Measurements from ENCODE around the gene MYCBP.
"Not testable (repeated sequence)": the region's sequence is repeated elsewhere in the genome, so short reads cannot be mapped to it uniquely, and the experiment has no call there.

The MYCBP gene

GRCh38 chr1:38873027-38873969 is at the start of gene MYCBP:
MYCBP (minus strand) TSS chr1:38873348; CDS start chr1:38873305, 43 bp downstream.
- Histone ChIP-seq H2AFZ (ENCODE audit: low read depth, low read length) (peak within 1 kb of the TSS; percentile 85), H3K4me3 (ENCODE audit: low read length) (peak within 1 kb of the TSS; percentile 86), H3K9me3 (ENCODE audit: low read length) (no peaks in the 10 kb centered on the region), H3K36me3 (ENCODE audit: insufficient read depth, low read length) (no peaks in the 10 kb centered on the region), H3K27me3 (ENCODE audit: insufficient read depth, low read length) (no peaks in the 10 kb centered on the region), H3K4me1 (ENCODE audit: insufficient read depth, low read length) (peaks cover 23% of the 10 kb centered on the region)

DNA sequence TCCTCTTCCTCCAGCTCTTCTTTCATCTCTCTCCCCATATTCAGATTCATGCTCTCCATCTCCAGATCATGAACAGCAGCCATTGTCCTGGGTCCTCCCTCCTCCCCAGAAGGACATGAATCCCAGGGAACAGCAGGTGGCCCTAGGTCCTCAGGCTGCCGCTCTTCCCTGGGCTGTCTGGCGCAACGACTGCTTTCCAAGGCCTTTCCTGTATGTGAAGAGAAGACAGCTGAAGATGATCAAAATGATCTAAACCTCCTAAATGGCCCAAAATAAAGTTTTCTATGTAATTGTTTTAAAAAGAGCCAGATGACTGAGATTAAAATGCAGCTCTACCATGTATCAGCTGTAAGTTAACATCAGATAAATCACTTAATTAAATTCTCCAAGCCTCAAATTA is 46.0 kb upstream of the MYCBP start:
- Histone ChIP-seq H3K36me3 (ENCODE audit: insufficient read depth, low read length) (no peaks in the 10 kb centered on the region), H3K4me3 (ENCODE audit: low read length) (no peak overlapping the region), H3K27me3 (ENCODE audit: insufficient read depth, low read length) (no peaks in the 10 kb centered on the region), H3K4me1 (ENCODE audit: insufficient read depth, low read length) (no peaks in the 10 kb centered on the region), H2AFZ (ENCODE audit: low read depth, low read length) (no peak overlapping the region), H3K9me3 (ENCODE audit: low read length) (no peaks in the 10 kb centered on the region)

- Histone ChIP-seq H3K9me3 (ENCODE audit: low read length) (no peaks in the 10 kb centered on the region), H3K36me3 (ENCODE audit: insufficient read depth, low read length) (no peaks in the 10 kb centered on the region), H3K4me3 (ENCODE audit: low read length) (no peak overlapping the region), H3K4me1 (ENCODE audit: insufficient read depth, low read length) (no peaks in the 10 kb centered on the region), H2AFZ (ENCODE audit: low read depth, low read length) (no peak overlapping the region), H3K27me3 (ENCODE audit: insufficient read depth, low read length) (no peaks in the 10 kb centered on the region)
Observed at GRCh38 chr1:38918568-38918967, 45.4 kb upstream of the MYCBP start.

DNA sequence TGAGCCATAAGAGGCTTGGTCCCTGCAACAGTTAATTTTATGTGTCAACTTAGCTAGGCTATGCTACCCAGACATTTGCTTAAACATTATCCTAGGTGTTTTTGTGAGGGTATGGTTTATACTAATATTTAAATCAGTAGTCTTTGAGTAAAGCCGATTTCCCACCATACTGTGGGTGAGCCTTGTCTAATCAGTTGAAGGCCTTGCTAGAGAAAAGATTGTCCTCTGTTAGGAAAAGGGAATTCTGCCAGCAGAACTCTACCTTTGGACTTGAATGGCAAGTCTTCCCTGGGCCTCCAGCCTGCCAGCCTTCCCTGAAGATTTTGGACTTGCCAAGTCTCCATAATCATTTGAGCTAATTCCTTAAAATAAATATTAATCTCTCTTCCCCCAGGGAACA is 44.6 kb upstream of the MYCBP start:
- Histone ChIP-seq H3K4me3 (ENCODE audit: low read length) (no peak overlapping the region), H2AFZ (ENCODE audit: low read depth, low read length) (no peak overlapping the region), H3K4me1 (ENCODE audit: insufficient read depth, low read length) (no peaks in the 10 kb centered on the region), H3K9me3 (ENCODE audit: low read length) (no peaks in the 10 kb centered on the region), H3K36me3 (ENCODE audit: insufficient read depth, low read length) (no peaks in the 10 kb centered on the region), H3K27me3 (ENCODE audit: insufficient read depth, low read length) (no peaks in the 10 kb centered on the region)

DNA sequence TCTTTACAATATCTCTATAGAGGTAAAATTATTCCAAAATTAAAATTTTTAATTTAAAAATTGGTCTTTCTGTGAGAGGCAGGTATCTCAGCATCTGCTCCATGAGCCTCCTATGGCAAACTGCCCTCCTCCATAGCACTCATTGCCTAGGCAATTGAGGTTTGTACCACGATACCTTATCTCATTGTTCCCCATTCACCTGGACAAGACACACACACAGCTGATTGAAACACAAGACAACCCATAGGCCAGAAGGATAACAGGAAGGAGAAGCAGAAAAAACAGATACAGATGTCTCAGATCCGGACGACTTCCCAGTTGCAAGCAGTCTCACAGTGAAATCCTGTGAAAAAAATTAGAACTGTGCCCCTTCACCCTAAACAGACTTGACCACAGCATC is 44.2 kb upstream of the MYCBP start:
- Histone ChIP-seq H3K4me3 (ENCODE audit: low read length) (no peak overlapping the region), H2AFZ (ENCODE audit: low read depth, low read length) (no peak overlapping the region), H3K9me3 (ENCODE audit: low read length) (no peaks in the 10 kb centered on the region), H3K4me1 (ENCODE audit: insufficient read depth, low read length) (no peaks in the 10 kb centered on the region), H3K36me3 (ENCODE audit: insufficient read depth, low read length) (no peaks in the 10 kb centered on the region), H3K27me3 (ENCODE audit: insufficient read depth, low read length) (no peaks in the 10 kb centered on the region)

- Histone ChIP-seq H3K9me3 (ENCODE audit: low read length) (no peaks in the 10 kb centered on the region), H3K36me3 (ENCODE audit: insufficient read depth, low read length) (no peaks in the 10 kb centered on the region), H3K27me3 (ENCODE audit: insufficient read depth, low read length) (no peaks in the 10 kb centered on the region), H3K4me3 (ENCODE audit: low read length) (no peak overlapping the region), H2AFZ (ENCODE audit: low read depth, low read length) (no peak overlapping the region), H3K4me1 (ENCODE audit: insufficient read depth, low read length) (no peaks in the 10 kb centered on the region)
Observed at GRCh38 chr1:38915352-38915948, 42.3 kb upstream of the MYCBP start.

- H2AFZ ChIP-seq (ENCODE audit: low read depth, low read length); H3K4me3 ChIP-seq (ENCODE audit: low read length); H3K4me1 ChIP-seq (ENCODE audit: insufficient read depth, low read length); H3K27me3 ChIP-seq (ENCODE audit: insufficient read depth, low read length); H3K9me3 ChIP-seq (ENCODE audit: low read length); H3K36me3 ChIP-seq (ENCODE audit: insufficient read depth, low read length): not testable (repeated sequence)
Observed at GRCh38 chr1:38914908-38915307, 41.8 kb upstream of the MYCBP start.

GRCh38 chr1:38908821-38909220 is 35.7 kb upstream of the MYCBP start:
- H3K36me3 ChIP-seq (ENCODE audit: insufficient read depth, low read length), result no peaks in the 10 kb centered on the region
- H3K27me3 ChIP-seq (ENCODE audit: insufficient read depth, low read length), result no peaks in the 10 kb centered on the region
- H3K4me3 ChIP-seq (ENCODE audit: low read length), result no peak overlapping the region
- no peaks in the 10 kb centered on the region for H3K4me1 ChIP-seq (ENCODE audit: insufficient read depth, low read length)
- H3K9me3 ChIP-seq (ENCODE audit: low read length), result no peaks in the 10 kb centered on the region
- H2AFZ ChIP-seq (ENCODE audit: low read depth, low read length), result no peak overlapping the region

- H3K27me3 ChIP-seq (ENCODE audit: insufficient read depth, low read length), result no peaks in the 10 kb centered on the region
- H2AFZ ChIP-seq (ENCODE audit: low read depth, low read length), result no peak overlapping the region
- no peak overlapping the region for H3K4me3 ChIP-seq (ENCODE audit: low read length)
- H3K9me3 ChIP-seq (ENCODE audit: low read length), result no peaks in the 10 kb centered on the region
- H3K36me3 ChIP-seq (ENCODE audit: insufficient read depth, low read length), result no peaks in the 10 kb centered on the region
- no peaks in the 10 kb centered on the region for H3K4me1 ChIP-seq (ENCODE audit: insufficient read depth, low read length)
Observed at GRCh38 chr1:38905985-38906384, 32.8 kb upstream of the MYCBP start.

- H3K4me3 ChIP-seq (ENCODE audit: low read length), result no peak overlapping the region
- no peaks in the 10 kb centered on the region for H3K36me3 ChIP-seq (ENCODE audit: insufficient read depth, low read length)
- no peaks in the 10 kb centered on the region for H3K9me3 ChIP-seq (ENCODE audit: low read length)
- H2AFZ ChIP-seq (ENCODE audit: low read depth, low read length), result no peak overlapping the region
- no peaks in the 10 kb centered on the region for H3K4me1 ChIP-seq (ENCODE audit: insufficient read depth, low read length)
- no peaks in the 10 kb centered on the region for H3K27me3 ChIP-seq (ENCODE audit: insufficient read depth, low read length)
Observed at GRCh38 chr1:38899560-38899959, 26.4 kb upstream of the MYCBP start.

GRCh38 chr1:38898653-38899230 is 25.6 kb upstream of the MYCBP start:
- Histone ChIP-seq H2AFZ (ENCODE audit: low read depth, low read length) (no peak overlapping the region), H3K27me3 (ENCODE audit: insufficient read depth, low read length) (no peaks in the 10 kb centered on the region), H3K36me3 (ENCODE audit: insufficient read depth, low read length) (no peaks in the 10 kb centered on the region), H3K4me1 (ENCODE audit: insufficient read depth, low read length) (no peaks in the 10 kb centered on the region), H3K4me3 (ENCODE audit: low read length) (no peak overlapping the region), H3K9me3 (ENCODE audit: low read length) (no peaks in the 10 kb centered on the region)

DNA sequence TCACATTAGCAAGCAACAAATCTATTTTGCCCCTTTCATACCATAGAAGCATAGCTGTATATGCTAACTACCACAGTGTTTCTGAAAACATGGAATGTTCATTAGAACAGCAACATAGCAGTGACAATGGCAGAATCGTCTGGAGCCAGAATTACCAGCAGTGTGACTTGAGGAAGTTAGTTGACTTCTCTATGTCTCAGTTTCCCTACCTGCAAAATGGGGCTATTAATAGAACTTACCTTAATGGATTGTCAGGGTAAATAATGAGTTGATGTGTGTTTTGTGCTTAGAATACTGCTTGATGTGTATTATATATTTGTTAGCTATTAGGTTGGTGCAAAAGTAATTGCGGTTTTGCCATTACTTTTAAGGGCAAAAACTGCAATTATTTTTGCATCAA is 23.0 kb upstream of the MYCBP start:
- Histone ChIP-seq H3K4me1 (ENCODE audit: insufficient read depth, low read length) (no peaks in the 10 kb centered on the region), H3K9me3 (ENCODE audit: low read length) (no peaks in the 10 kb centered on the region), H3K36me3 (ENCODE audit: insufficient read depth, low read length) (no peaks in the 10 kb centered on the region), H3K27me3 (ENCODE audit: insufficient read depth, low read length) (no peaks in the 10 kb centered on the region), H2AFZ (ENCODE audit: low read depth, low read length) (no peak overlapping the region), H3K4me3 (ENCODE audit: low read length) (no peak overlapping the region)

- H3K27me3 ChIP-seq (ENCODE audit: insufficient read depth, low read length), result no peaks in the 10 kb centered on the region
- H2AFZ ChIP-seq (ENCODE audit: low read depth, low read length), result no peak overlapping the region
Observed at GRCh38 chr1:38892976-38893375, 19.8 kb upstream of the MYCBP start.

More at GRCh38 chr1:38892976-38893375, 19.8 kb upstream of the MYCBP start:
- no peaks in the 10 kb centered on the region for H3K9me3 ChIP-seq (ENCODE audit: low read length)
- no peak overlapping the region for H3K4me3 ChIP-seq (ENCODE audit: low read length)
- H3K4me1 ChIP-seq (ENCODE audit: insufficient read depth, low read length), result no peaks in the 10 kb centered on the region
- no peaks in the 10 kb centered on the region for H3K36me3 ChIP-seq (ENCODE audit: insufficient read depth, low read length)

Data from neuron (in vitro differentiated cells).